A549 (cell line): ENCODE results near the gene GUCY1A2.

Experiments
- CHD2 ChIP-seq: fragments of 150-350 bp; IDR thresholded peaks from 2 replicates; pipeline ENCODE4 v1.6.1; 2014; ENCODE audit warnings: low read length; ENCODE audit not compliant: partially characterized antibody
- CTCF ChIP-seq: fragments of >200 bp; sonication (Bioruptor Twin); formaldehyde crosslinking; IDR thresholded peaks from 3 replicates; pipeline ENCODE4 v1.5.1; 2016
- EP300 ChIP-seq, 2 experiments: fragments of >200 bp; sonication (Bioruptor Twin); formaldehyde crosslinking; IDR thresholded peaks; 2 replicates in 1 of 2; 3 replicates in 1 of 2; pipeline ENCODE4 v1.6.1; 2016 to 2017
- ESRRA ChIP-seq: fragments of 150-350 bp; IDR thresholded peaks from 2 replicates; pipeline ENCODE4 v1.6.1; 2014; ENCODE audit warnings: mild to moderate bottlenecking, low read length, borderline replicate concordance
- GATA3 ChIP-seq: IDR thresholded peaks from 2 replicates; pipeline ENCODE4 v1.6.1; 2012; ENCODE audit warnings: borderline replicate concordance
- HOXA7 ChIP-seq: fragments of 250-450 bp; sonication (Bioruptor Pico); IDR thresholded peaks from 2 replicates; pipeline ENCODE4 v1.5.0; 2020; ENCODE audit warnings: mild to moderate bottlenecking, moderate library complexity
- MAX ChIP-seq: IDR thresholded peaks from 2 replicates; pipeline ENCODE4 v1.6.1; 2012
- PBX3 ChIP-seq: IDR thresholded peaks from 2 replicates; pipeline ENCODE4 v1.6.1; 2012
- POLR2A ChIP-seq: IDR thresholded peaks from 2 replicates; pipeline ENCODE4 v1.6.1; 2012; ENCODE audit warnings: mild to moderate bottlenecking, low read length
- USF2 ChIP-seq: fragments of 450-650 bp; IDR thresholded peaks from 2 replicates; pipeline ENCODE4 v1.6.1; 2014; ENCODE audit warnings: antibody characterized with exemption

GRCh38 chr11:107041088-107041444, 22.8 kb upstream of the GUCY1A2 start:
- TF ChIP-seq POLR2A, result no peak
- no peak for TF ChIP-seq CTCF
- TF ChIP-seq MAX, result no peak
- no peak for TF ChIP-seq HOXA7 (CRISPR knock-in tag)
- no peak for TF ChIP-seq USF2
- no peak for TF ChIP-seq CHD2
- TF ChIP-seq GATA3, result no peak
- no peak for TF ChIP-seq ESRRA
- TF ChIP-seq EP300 (IDR thresholded peaks at IDR 0.05), result no peak
- TF ChIP-seq PBX3, result no peak
